ENCODE measurements around the gene TCF4.

Gene TCF4

DNA sequence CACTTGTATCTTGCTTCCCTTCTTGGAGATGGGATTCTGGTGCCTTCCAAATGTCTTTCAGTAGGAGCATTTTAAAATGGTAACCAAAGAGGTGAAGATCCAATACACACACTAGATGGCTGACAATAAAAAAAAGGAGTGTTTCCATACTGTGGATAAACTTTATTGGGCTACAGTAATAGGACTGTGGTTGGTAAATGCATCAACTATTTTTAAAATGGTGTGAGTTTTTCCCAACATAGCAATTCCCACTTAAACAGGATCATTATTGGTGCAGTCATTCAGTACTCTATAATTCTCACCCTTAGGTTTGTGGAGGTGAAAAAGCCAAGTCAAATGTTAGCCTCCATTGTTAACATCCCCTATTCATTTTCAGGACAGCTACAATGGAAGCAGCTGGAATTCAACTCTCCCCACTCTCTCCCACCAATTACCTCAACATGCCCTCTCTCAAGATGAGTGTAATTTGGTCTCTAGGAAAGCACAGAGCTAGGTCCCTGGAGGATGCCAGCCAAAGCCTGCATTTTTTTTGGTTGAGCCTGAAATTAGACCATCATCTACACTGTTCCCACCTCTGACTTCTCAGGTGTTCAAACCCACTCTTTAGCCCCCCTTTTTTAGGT is 273.3 kb downstream of the TCF4 start:
- DNase-seq = no peak

DNA sequence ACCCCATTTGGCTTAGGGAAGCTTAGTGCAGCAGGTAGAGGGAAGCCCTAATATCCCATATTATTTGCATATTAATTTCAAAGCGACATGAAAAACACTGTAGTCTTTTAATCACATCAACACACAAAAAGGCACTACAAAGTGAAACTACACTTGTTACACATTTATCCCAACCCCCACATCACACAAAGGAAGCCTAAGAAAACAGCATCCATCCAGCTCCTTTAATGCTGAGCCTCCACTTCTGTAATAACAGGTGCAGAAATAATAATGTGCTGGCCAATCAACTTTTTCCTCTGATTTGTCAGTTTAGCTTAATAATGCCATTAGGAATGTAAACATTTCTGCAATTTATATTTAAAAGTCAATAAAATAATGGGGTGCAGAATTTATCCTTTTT is 274.0 kb downstream of the TCF4 start:
- DNase-seq = no peak

DNA sequence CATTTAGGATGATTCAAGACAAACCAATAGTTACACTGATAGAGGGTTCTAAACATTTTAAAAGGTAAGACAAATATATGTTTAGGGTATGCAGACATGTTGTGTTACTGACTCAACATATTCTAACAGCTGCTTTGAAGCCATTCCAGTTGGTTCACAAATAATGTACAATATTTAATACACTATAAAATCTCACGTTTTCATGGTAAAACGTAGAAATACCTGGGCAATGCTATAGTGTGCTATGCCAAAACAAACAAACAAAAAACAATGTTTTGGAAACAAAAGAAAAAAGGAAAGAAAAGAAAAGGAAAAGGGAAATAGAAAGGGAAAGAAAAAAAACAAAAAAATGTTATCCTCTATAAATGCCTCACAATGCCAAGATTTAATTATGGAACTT is 277.1 kb downstream of the TCF4 start:
- DNase-seq = no peak

DNA sequence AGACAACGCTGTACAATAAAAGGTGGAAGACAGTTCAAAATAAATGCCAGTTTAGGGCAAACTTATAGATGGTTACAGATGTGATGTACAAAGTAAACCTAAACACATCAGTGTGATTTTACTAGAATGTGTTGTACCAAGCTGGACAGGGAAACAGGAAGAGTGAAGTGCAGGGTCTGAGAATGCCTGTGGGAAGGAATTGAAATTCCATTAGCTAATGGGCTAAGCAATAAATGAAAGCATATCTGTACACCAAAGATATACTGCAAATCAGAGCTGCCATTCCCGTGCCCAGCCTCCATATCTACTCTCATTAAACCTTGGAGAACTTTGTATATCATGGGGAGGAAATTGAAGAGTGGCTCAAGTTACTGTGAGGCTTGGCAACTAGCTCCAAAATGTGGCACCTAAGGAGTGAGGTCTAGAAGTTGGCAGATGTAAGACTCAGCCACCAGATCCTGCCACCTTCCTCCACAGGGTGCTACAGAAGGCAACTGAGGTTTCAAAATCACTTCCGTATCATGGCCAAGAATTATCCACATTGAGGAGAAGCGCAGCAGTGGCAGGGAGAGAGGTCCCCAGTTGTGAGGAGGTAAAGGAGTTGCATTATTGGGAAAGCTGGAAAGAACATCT is 277.8 kb downstream of the TCF4 start:
- DNase-seq = no peak

DNA sequence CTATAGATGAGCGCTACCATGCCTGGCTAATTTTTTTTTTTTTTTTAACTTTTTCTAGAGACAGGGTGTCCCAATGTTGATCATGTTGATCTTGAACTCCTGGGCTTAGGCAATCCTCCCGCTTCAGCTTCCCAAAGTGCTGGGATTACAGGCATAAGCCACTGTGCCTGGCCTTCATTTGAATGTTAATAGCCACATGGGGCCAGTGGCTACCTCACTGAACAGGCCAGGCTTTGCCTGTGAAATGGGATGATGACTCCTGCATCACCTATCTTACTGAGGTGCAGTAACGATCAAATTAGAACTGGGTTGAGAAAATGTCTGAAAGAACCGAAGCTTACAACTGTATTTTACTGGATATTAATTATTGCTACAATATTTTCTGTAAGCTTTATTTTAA is 278.7 kb downstream of the TCF4 start:
- no peak for DNase-seq

DNA sequence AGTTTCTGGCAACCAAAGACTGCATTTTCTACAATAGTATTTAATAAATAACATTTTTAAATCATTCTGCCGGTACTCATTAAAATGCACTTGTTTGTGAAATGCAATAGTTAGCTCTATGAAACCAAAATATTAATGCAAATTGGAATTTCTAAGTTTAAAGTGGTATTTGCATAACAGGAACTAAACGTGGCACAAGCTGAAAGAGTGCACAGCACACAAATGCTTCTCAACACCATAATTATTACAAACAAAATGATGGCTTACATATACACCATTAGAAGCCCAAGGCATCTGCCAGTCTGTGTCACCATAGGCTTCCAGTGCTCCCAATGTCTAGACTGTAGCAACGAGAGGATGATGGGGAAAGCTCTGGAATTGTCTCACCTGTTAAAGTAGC is 280.5 kb downstream of the TCF4 start:
- DNase-seq = no peak

DNA sequence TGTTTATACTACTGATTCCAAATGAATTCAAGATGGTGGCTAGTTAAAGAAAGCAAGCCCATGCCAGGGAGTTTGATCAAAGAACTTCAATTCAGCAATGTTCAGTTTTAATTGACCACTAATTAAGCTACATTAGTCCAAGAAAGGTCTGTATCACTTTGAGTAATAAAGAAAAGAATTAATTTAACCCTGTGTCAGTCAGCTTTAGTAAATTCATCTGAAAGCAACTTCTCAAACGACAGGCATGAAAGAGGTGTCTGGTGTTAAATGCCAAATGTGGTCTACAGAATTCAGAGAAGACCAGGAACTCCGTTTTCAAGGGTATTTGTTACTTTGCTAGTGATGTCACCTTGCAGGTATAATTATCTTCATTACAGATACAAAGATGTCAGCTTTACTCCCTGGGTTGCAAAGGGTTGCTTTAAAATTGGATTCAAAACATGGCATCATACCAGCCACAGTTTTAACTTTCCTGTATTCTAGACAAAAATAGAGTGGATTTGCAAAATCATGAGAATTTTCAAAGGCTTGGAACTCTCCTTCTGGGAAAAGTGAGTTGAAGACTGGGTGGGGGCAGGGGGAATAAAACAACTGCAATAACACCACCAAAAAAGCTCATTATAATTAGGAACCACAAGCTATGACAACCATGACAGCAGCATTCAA is 281.5 kb downstream of the TCF4 start:
- no peak for DNase-seq

DNA sequence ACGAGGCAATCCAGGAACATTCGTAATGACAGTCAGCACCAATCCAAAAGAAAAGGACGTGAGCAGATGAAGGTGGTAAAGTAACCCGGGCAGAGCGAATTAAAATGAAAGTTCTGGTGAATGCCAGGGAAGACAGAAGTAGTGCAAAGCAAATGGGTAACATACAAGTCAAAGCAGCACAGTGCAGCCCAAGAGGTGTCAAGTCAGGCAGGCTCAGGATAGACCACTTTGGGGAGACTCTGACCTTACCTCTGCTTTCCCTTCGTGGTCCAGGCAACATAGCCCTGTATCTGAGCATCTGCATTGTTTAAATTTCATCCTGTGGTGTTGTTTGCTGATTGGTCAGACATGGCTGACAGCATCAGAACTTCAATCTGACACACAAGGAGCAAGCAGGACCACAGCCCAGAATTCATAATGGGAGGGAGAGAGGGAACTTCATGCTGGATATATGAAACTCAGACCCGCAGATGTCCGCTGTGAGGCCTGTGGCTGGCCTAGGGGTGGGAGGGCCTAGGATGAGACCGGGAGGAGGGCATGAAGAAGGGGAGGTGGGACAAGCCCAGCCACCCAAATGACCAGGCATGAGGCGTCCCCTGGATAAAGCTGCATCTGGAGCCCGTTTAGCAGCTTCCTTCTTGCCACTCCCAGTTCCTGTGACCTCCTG is 285.7 kb downstream of the TCF4 start:
- no peak for DNase-seq

DNA sequence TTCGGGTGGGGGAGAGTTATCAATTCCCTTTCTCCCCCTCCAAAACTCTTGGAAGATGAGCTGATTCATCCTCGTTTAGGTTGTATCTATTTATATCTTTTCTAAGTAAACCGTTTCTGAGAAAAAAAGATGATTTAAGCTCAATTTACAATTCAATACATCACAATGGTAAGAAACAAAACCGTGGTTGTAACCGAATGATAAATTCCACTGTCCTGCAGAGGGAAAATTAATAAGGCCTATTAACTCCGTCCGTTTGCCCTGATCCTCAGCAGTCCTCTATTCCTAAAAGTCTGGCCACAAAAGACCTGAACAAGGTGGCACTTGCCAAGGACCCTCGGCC is 286.2 kb downstream of the TCF4 start:
- no peak for DNase-seq

DNA sequence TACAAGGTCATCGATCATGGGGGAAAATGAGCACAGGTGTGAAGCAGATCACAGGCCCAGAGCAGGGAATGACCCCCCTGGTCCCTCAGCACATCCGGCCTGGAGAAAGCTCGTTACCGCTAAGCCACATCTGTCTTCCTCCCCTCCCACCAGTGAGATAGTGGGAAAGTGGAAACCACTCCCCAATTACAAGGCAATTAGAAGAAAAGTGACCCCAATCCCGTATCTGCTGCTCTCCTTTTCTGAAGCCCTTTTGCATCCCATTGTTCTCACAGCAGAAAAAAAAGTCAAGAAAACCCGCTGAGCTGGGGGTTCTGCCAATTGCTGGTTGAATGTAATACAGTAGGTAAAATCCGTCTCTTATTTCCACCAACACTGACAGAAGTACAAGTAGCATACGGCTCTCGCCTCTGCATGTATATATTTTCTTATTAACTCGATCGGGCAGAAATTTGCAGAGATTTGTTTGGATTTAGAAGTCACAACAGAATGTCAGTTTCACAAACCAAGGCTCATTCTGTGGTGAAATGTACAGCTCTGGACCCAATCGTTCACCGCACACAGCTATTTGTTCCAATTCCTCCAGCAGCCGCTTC is 287.0 kb downstream of the TCF4 start:
- DNase-seq = no peak

DNA sequence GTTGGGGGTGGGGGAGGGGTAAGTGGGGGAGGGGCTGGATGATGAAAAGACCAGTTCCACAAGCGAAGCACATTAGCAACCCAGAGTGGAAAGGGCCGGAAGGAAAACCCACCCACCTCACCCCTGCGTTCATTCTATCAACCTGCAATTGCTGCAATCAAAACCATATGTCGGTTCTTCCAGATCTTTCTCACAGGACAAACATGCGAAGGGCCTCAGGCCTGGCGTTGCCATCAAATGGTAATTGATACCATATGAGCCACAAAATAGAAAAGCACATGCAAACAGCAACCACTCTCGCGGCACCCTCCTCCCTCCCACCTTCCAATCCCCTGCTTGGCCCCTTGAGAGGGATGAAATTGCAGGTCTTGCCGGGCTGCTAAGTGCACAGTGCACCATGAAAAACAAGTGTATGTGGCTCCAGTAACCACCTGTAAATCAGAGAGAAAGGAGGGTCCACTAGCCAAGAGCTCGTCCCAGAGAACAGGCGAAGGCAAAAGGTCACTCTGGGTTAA is 287.5 kb downstream of the TCF4 start:
- DNase-seq = no peak

DNA sequence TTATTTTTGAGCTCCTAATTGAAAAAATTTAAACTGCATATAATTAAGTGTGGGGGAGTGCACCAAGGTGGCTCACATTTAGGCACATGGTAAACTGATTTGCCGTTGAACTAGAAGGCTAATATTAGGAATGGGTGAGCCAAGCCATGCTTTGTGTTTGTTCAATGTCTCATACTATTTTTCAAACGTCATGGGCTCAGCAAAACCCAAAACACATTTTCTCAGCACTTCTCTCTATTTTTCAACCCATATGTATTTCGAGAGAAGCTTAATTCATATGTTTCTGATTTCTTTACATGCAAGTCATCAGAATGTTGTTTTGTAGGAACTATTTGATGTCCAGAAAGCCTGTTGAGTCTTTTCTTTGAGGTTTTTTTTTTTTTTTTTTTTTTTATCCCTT is 291.2 kb downstream of the TCF4 start:
- no peak for DNase-seq

DNA sequence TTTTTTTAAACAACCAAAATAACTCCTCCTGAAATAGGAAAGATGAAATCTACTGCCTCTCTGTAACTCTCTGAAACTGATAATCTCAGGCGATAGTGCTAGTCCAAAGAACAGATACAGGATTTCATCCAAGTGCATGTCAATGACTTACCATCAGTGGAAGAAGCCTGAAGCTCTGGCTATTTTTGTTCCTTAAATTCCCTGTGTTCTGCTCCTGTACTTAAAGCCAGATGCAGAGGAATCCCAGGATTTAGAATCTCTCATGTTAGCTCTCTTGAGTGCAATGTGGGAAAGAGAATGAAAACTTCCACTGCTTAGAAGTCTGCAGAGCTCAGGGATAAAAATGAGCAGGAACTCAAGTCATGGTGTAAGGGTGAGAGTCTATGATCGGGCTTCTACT is 291.9 kb downstream of the TCF4 start:
- no peak for DNase-seq

DNA sequence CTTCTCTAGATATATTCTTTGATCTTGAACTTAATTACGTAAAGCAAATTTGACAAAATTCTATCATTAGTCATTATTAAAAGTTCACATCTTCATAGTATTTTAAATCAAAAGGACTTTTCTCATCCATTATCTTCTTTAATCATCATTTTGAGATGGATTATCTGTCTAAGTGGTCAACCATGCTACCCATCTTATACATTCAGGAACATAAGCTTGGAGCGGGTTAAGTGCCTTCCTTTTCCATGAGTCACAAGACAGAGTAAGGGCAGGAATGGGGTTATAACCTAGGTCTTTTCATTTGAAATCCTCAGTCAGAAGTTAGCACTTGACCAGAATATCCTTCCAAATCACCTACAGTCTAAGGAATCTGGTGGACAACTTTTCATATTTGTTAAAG is 297.1 kb downstream of the TCF4 start:
- no peak for DNase-seq

DNA sequence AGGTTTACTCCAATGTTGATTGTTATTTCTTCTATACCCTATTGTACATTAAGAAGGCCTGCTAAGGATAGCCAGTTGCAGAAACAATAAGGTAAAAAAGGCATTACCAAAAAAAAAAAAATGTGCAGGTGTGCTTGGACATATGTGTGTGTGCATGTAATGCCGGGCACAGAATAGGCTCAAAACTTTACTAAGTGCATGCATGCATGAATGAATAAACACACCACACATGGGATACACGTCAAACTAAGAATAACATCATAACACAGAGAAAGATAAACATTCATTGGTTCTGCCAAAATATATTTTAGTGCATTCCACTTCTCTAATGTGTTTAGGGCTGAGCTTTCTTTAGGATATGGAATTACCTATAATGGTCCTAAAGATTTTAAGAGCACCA is 298.2 kb downstream of the TCF4 start:
- DNase-seq = no peak

DNA sequence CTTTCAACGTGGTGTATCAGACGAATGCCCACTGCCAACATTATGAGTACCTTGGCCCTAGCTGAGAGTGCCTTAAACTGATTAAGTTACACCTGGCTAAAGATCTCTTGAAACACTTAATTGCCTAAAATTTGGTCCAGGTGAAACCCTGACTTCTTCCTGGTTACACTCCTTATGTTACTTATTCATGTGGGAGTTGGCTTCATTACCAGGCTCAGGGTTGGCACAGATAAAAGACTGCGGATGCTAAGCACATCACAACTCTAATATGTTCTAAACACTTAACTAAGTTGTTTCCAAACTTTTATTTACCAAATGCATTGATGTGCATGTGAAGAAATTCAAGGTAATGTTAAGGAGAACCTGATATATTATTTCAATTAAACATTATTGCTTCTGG is 298.9 kb downstream of the TCF4 start:
- DNase-seq = no peak

DNA sequence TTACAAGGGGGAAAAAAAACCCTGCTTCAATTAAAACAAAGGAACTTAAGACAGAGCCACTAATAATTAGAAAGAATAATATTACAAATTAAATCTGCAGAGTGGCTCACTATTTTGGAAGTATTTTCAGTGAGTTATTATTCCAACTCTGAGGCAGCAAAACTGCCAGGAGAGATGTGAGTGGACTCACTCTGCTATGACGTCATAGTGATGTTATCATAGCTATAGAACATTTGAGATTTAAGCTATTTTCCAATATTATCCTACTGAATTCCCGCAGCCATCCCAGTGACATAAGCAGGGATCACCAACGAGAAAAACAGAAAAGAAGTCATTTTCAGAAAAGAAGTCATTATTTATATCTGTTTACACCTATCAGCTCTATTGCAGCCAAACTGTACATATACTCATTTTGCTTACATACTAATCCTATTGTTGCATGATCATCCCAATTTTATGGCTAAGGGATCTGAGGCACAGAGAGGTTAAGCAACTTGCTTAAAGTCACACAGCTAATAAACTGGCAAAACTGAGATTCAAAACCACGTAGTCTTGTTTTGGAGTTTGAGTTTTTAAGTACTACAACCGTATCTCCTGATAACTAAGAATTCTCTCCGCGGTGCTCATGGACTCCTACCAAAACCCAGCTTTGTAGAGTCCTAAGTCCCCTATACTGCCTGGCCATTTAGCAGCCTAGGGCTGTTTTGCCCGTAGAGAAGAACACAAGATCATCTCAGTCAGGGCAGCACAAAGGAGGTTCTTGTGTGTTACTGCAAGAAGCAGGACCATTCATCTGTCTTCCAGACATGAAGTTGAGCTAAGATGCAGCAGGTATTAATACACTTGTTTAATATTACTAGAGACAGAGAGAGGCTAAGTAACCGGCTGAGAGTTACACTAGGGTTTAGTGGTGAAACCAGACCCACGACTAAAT is 299.8 kb downstream of the TCF4 start:
- no peak for DNase-seq

DNA sequence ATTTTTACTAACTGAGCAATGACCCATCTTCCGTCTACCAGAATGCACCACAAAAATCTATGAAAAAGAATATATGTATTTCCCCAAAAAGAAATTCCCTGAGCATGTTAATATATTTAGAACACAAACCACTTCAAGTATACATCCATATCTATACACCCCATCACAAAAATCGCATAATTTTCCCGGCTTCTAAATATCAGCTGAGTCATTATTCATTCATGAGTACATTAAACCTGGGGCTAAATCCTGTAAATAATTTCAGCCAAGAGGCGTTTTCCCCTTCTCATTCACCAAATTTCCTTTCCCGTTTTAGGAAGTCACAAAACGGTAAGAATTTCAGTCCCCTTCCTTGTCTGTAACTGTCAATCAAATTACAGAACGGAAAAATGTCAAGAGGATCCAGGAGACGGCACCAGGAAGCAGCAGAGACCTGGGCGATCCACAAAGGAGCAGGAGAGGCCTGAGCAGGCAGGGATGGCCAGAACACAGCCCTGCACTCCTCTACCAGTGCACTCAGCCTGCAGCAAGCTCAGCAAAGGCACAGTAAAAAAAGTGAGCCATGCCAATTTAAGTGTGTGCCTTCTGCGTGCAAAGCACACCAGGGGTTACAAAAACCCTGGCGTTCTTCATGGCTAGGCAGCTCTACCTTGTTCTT is 300.7 kb downstream of the TCF4 start:
- DNase-seq = no peak

DNA sequence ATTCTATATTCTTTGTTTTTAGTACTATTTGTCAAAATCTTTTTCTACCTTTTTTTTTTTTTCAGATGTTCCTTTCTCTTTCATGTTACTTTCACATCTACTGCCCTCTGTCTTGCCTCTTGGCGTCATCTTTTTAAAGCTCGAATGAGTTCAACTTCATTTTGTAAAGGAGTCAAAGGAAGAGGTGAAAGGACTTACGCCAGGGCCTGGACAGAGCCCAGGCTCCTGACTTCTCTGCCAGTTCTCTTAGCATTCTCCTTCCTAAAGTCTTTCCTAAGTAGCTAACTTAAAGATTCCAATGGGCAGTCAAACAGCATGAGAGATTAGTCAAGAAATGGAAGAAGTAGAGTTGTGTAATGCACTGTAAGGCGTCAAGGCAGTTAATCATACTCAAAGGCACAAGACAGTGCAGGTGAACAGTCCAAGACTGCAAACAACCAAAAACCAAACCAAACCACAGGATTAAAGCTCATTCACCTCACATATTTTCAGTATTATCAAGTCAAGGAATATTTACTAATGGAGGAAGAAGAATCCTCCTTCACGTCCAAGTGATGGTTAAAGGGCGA is 301.7 kb downstream of the TCF4 start:
- no peak for DNase-seq

DNA sequence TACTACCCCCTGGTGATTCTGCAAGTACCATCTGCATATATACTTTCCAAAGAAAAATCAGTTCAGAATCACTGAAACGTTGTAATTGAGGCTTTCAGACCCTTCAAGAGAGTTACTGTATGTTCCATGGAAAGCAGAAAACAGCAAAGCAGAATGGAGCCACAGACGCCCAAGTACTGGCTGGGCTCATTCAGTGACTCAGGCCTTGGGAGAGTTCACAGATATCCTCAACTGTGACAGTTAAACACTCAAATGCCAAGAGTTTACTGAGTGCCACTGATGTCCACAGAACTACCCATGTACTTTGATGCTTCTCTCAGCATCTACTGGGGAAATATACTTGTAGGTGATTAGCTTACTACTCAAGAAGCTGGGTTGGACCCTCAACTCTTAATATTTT is 303.4 kb downstream of the TCF4 start:
- no peak for DNase-seq

DNA sequence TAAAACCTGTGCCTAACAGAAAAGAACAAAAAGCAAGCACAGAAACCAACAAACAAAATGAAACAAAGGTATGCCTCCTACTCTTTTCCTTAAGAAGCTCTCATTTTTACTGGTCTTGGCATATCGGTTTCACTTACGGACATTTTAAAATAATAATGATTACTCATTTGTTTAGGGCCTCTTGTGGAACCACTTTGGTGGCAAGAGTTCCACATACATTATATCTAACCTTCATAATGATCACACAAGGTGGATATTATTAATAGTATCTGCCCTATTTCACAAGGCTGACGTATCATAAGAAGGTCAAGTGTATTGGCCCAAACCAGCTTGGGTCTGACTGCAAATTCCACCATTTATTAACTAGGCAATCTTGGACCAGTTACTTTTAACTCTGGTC is 304.7 kb downstream of the TCF4 start:
- no peak for DNase-seq

DNA sequence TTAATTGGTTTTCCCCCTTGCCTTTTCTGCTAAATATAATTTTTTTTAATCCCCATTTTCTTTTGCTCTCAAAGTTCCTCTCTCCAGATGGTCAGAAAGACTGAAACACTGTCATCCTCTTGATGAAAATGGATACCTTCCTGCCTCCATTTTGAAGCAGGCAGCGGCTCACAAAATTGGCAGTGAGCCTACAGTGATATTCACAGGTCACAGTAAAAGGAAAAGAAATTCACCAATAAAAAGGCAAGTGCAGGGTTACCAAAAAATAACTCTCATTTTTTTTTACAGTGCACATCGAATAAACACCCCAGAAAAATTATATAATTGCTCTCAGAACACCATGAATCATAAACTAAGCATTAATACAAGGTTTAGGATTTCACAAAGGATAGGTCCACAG is 307.5 kb downstream of the TCF4 start:
- no peak for DNase-seq

All from activated gamma-delta T cell treated with Interleukin-2 at 50 U/mL for 16 hours (primary cell).